Uterus (tissue), 2 donors: Measurements from ENCODE around the gene ASTN2.

ENCODE experiments used
- POLR2A ChIP-seq, 2 donors: fragments of 450-650 bp; IDR thresholded peaks; one replicate each; pipeline ENCODE4 v1.6.1; 2016; ENCODE audit warnings: antibody characterized with exemption in 2 of 2, mild to moderate bottlenecking in 1 of 2, moderate library complexity in 1 of 2
- TF ChIP-seq, protein P1 (sequence below), 4 experiments: fragments of 200-600 bp in 2 of 4; fragments of 450-650 bp in 2 of 4; sonication (generic) in 2 of 4; IDR thresholded peaks; one replicate each; pipeline ENCODE4 v1.5.1; 2016 to 2019; ENCODE audit warnings: antibody characterized with exemption in 4 of 4, mild to moderate bottlenecking in 2 of 4, moderate library complexity in 1 of 4

DNA sequence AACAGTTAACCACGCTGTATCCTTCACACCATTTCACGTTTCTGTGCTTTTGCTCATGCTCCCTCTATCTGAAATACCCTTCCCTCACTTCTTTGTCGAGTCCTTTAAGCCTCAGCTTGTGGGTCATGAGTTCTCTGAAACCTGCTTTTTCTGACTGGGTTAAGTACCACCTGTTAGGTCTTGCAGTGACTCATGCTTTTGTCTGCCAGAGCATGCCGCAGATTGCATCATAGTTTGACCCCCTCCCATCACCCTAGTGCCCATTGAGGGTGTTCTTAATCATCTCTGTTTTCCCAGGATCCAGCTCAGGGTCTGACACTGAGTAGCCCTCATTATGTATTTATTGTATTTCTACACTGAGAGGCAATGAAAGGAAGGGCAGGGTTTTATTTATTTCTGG, 190.2 kb downstream of the ASTN2 start:
- TF ChIP-seq POLR2A (IDR thresholded peaks at IDR 0.05) = no peak
- TF ChIP-seq, protein P1, sequence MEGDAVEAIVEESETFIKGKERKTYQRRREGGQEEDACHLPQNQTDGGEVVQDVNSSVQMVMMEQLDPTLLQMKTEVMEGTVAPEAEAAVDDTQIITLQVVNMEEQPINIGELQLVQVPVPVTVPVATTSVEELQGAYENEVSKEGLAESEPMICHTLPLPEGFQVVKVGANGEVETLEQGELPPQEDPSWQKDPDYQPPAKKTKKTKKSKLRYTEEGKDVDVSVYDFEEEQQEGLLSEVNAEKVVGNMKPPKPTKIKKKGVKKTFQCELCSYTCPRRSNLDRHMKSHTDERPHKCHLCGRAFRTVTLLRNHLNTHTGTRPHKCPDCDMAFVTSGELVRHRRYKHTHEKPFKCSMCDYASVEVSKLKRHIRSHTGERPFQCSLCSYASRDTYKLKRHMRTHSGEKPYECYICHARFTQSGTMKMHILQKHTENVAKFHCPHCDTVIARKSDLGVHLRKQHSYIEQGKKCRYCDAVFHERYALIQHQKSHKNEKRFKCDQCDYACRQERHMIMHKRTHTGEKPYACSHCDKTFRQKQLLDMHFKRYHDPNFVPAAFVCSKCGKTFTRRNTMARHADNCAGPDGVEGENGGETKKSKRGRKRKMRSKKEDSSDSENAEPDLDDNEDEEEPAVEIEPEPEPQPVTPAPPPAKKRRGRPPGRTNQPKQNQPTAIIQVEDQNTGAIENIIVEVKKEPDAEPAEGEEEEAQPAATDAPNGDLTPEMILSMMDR (IDR thresholded peaks at IDR 0.05) = no peak
